Hippocampal formation (tissue), 2 donors: Measurements from ENCODE around the gene ZSCAN5A.
"Not testable (repeated sequence)": the region's sequence is repeated elsewhere in the genome, so short reads cannot be mapped to it uniquely, and the experiment has no call there.

ENCODE experiments used
- DNase-seq, 2 donors: peaks; one replicate each; lab custom pipeline; 2025; lab: John Stamatoyannopoulos, UW

ZSCAN5A gene

GRCh38 chr19:56315077-56315828 is 614 bp upstream of the ZSCAN5A start:
- peak; percentile 93 to 97 for DNase-seq

- no peak for DNase-seq
These were observed 640 bp downstream of the ZSCAN5A start for GRCh38 chr19:56314018-56314380.

- DNase-seq = no peak
These were observed 1.6 kb downstream of the ZSCAN5A start for GRCh38 chr19:56312787-56313657.

- no peak for DNase-seq
These were observed 2.3 kb downstream of the ZSCAN5A start for GRCh38 chr19:56312342-56312741.

GRCh38 chr19:56310462-56310861 is 4.2 kb downstream of the ZSCAN5A start:
- no peak for DNase-seq

GRCh38 chr19:56309511-56310185 is 5.0 kb downstream of the ZSCAN5A start:
- DNase-seq = no peak

GRCh38 chr19:56308792-56309191 is 5.8 kb downstream of the ZSCAN5A start:
- no peak for DNase-seq

GRCh38 chr19:56307062-56307461 is 7.6 kb downstream of the ZSCAN5A start:
- not testable (repeated sequence) for DNase-seq

- no peak for DNase-seq
These were observed 8.6 kb downstream of the ZSCAN5A start for GRCh38 chr19:56306016-56306415.

GRCh38 chr19:56304243-56304642 is 10.4 kb downstream of the ZSCAN5A start:
- no peak for DNase-seq

- no peak for DNase-seq
These were observed 12.6 kb downstream of the ZSCAN5A start for GRCh38 chr19:56301886-56302620.

GRCh38 chr19:56301155-56301554 is 13.5 kb downstream of the ZSCAN5A start:
- no peak for DNase-seq

- DNase-seq = no peak
These were observed 15.0 kb downstream of the ZSCAN5A start for GRCh38 chr19:56299688-56300087.

GRCh38 chr19:56297010-56297409 is 17.6 kb downstream of the ZSCAN5A start:
- DNase-seq = no peak

GRCh38 chr19:56295531-56296455 is 18.8 kb downstream of the ZSCAN5A start:
- no peak for DNase-seq

- DNase-seq = peak; percentile 46 to 54
These were observed 20.1 kb downstream of the ZSCAN5A start for GRCh38 chr19:56294549-56294948.

- DNase-seq = no peak
These were observed 22.8 kb downstream of the ZSCAN5A start for GRCh38 chr19:56291867-56292266.

- DNase-seq = no peak
These were observed 24.5 kb downstream of the ZSCAN5A start for GRCh38 chr19:56290104-56290503.

- no peak for DNase-seq
These were observed 29.9 kb downstream of the ZSCAN5A start for GRCh38 chr19:56284746-56285145.

GRCh38 chr19:56282809-56283208 is 31.8 kb downstream of the ZSCAN5A start:
- no peak for DNase-seq
